Measurements from ENCODE around the gene STRA6.
"Not testable (repeated sequence)": the region's sequence is repeated elsewhere in the genome, so short reads cannot be mapped to it uniquely, and the experiment has no call there.

STRA6 gene

GRCh38 chr15:74174219-74174957, 28.2 kb downstream of the STRA6 start:
- Histone ChIP-seq H3K36me3 (ENCODE audit: control insufficient read depth, insufficient read depth, low read length) (no peaks in the 10 kb centered on the region), H3K27me3 (ENCODE audit: control insufficient read depth, insufficient read depth, low read length) (no peaks in the 10 kb centered on the region), H3K4me3 (ENCODE audit: low read depth, low read length) (no peak overlapping the region), H3K4me1 (ENCODE audit: control insufficient read depth, insufficient read depth, low read length) (peaks cover 6% of the 10 kb centered on the region), H3K9ac (ENCODE audit: low read depth, low read length) (no peak overlapping the region), H3K9me3 (ENCODE audit: control insufficient read depth, insufficient read depth, low read length) (no peaks in the 10 kb centered on the region)

GRCh38 chr15:74173380-74174218, 29.0 kb downstream of the STRA6 start, which contains the start of gene ISLR:
TSS of gene ISLR (plus strand) at chr15:74173710. CDS start at chr15:74174859, 1,149 bp downstream.
- no peaks in the 10 kb centered on the region for H3K36me3 ChIP-seq (ENCODE audit: control insufficient read depth, insufficient read depth, low read length)
- H3K27me3 ChIP-seq (ENCODE audit: control insufficient read depth, insufficient read depth, low read length), result no peaks in the 10 kb centered on the region
- H3K4me3 ChIP-seq (ENCODE audit: low read depth, low read length), result no peak within 1 kb of the TSS
- no peak within 1 kb of the TSS for H3K9ac ChIP-seq (ENCODE audit: low read depth, low read length)
- no peaks in the 10 kb centered on the region for H3K9me3 ChIP-seq (ENCODE audit: control insufficient read depth, insufficient read depth, low read length)
- H3K4me1 ChIP-seq (ENCODE audit: control insufficient read depth, insufficient read depth, low read length), result peaks cover 6% of the 10 kb centered on the region

- Histone ChIP-seq H3K9me3 (ENCODE audit: control insufficient read depth, insufficient read depth, low read length) (no peaks in the 10 kb centered on the region), H3K4me1 (ENCODE audit: control insufficient read depth, insufficient read depth, low read length) (peaks cover 6% of the 10 kb centered on the region), H3K27me3 (ENCODE audit: control insufficient read depth, insufficient read depth, low read length) (no peaks in the 10 kb centered on the region), H3K36me3 (ENCODE audit: control insufficient read depth, insufficient read depth, low read length) (no peaks in the 10 kb centered on the region), H3K4me3 (ENCODE audit: low read depth, low read length) (no peak overlapping the region), H3K9ac (ENCODE audit: low read depth, low read length) (no peak overlapping the region)
Observed at GRCh38 chr15:74172701-74173379, 29.7 kb downstream of the STRA6 start.

- Histone ChIP-seq H3K27me3 (ENCODE audit: control insufficient read depth, insufficient read depth, low read length) (no peaks in the 10 kb centered on the region), H3K36me3 (ENCODE audit: control insufficient read depth, insufficient read depth, low read length) (no peaks in the 10 kb centered on the region), H3K9ac (ENCODE audit: low read depth, low read length) (no peak overlapping the region), H3K9me3 (ENCODE audit: control insufficient read depth, insufficient read depth, low read length) (no peaks in the 10 kb centered on the region), H3K4me3 (ENCODE audit: low read depth, low read length) (no peak overlapping the region), H3K4me1 (ENCODE audit: control insufficient read depth, insufficient read depth, low read length) (peaks cover 6% of the 10 kb centered on the region)
Observed at GRCh38 chr15:74171965-74172541, 30.5 kb downstream of the STRA6 start.

GRCh38 chr15:74170875-74171578, 31.6 kb downstream of the STRA6 start:
- no peak overlapping the region for H3K4me3 ChIP-seq (ENCODE audit: low read depth, low read length)
- peaks cover 6% of the 10 kb centered on the region for H3K4me1 ChIP-seq (ENCODE audit: control insufficient read depth, insufficient read depth, low read length)
- no peaks in the 10 kb centered on the region for H3K27me3 ChIP-seq (ENCODE audit: control insufficient read depth, insufficient read depth, low read length)
- H3K9me3 ChIP-seq (ENCODE audit: control insufficient read depth, insufficient read depth, low read length), result no peaks in the 10 kb centered on the region
- H3K36me3 ChIP-seq (ENCODE audit: control insufficient read depth, insufficient read depth, low read length), result no peaks in the 10 kb centered on the region
- H3K9ac ChIP-seq (ENCODE audit: low read depth, low read length), result no peak overlapping the region

GRCh38 chr15:74170071-74170844, 32.3 kb downstream of the STRA6 start:
- Histone ChIP-seq H3K9ac (ENCODE audit: low read depth, low read length) (no peak overlapping the region), H3K27me3 (ENCODE audit: control insufficient read depth, insufficient read depth, low read length) (no peaks in the 10 kb centered on the region), H3K4me3 (ENCODE audit: low read depth, low read length) (no peak overlapping the region), H3K36me3 (ENCODE audit: control insufficient read depth, insufficient read depth, low read length) (no peaks in the 10 kb centered on the region), H3K9me3 (ENCODE audit: control insufficient read depth, insufficient read depth, low read length) (no peaks in the 10 kb centered on the region), H3K4me1 (ENCODE audit: control insufficient read depth, insufficient read depth, low read length) (peaks cover 6% of the 10 kb centered on the region)

GRCh38 chr15:74168711-74169126, 33.9 kb downstream of the STRA6 start:
- Histone ChIP-seq H3K27me3 (ENCODE audit: control insufficient read depth, insufficient read depth, low read length) (no peaks in the 10 kb centered on the region), H3K4me3 (ENCODE audit: low read depth, low read length) (no peak overlapping the region), H3K4me1 (ENCODE audit: control insufficient read depth, insufficient read depth, low read length) (peaks cover 6% of the 10 kb centered on the region)

GRCh38 chr15:74167891-74168331, 34.7 kb downstream of the STRA6 start:
- Histone ChIP-seq H3K9me3 (ENCODE audit: control insufficient read depth, insufficient read depth, low read length) (no peaks in the 10 kb centered on the region), H3K9ac (ENCODE audit: low read depth, low read length) (no peak overlapping the region), H3K36me3 (ENCODE audit: control insufficient read depth, insufficient read depth, low read length) (no peaks in the 10 kb centered on the region), H3K27me3 (ENCODE audit: control insufficient read depth, insufficient read depth, low read length) (no peaks in the 10 kb centered on the region), H3K4me1 (ENCODE audit: control insufficient read depth, insufficient read depth, low read length) (no peaks in the 10 kb centered on the region), H3K4me3 (ENCODE audit: low read depth, low read length) (no peak overlapping the region)

More at GRCh38 chr15:74168711-74169126, 33.9 kb downstream of the STRA6 start:
- no peaks in the 10 kb centered on the region for H3K9me3 ChIP-seq (ENCODE audit: control insufficient read depth, insufficient read depth, low read length)
- H3K9ac ChIP-seq (ENCODE audit: low read depth, low read length), result no peak overlapping the region
- H3K36me3 ChIP-seq (ENCODE audit: control insufficient read depth, insufficient read depth, low read length), result no peaks in the 10 kb centered on the region

GRCh38 chr15:74165461-74165860, 37.1 kb downstream of the STRA6 start:
- Histone ChIP-seq H3K4me3 (ENCODE audit: low read depth, low read length) (no peak overlapping the region), H3K9me3 (ENCODE audit: control insufficient read depth, insufficient read depth, low read length) (no peaks in the 10 kb centered on the region), H3K36me3 (ENCODE audit: control insufficient read depth, insufficient read depth, low read length) (no peaks in the 10 kb centered on the region), H3K27me3 (ENCODE audit: control insufficient read depth, insufficient read depth, low read length) (no peaks in the 10 kb centered on the region), H3K9ac (ENCODE audit: low read depth, low read length) (no peak overlapping the region), H3K4me1 (ENCODE audit: control insufficient read depth, insufficient read depth, low read length) (no peaks in the 10 kb centered on the region)

- H3K27me3 ChIP-seq (ENCODE audit: control insufficient read depth, insufficient read depth, low read length); H3K4me3 ChIP-seq (ENCODE audit: low read depth, low read length); H3K9ac ChIP-seq (ENCODE audit: low read depth, low read length); H3K9me3 ChIP-seq (ENCODE audit: control insufficient read depth, insufficient read depth, low read length); H3K36me3 ChIP-seq (ENCODE audit: control insufficient read depth, insufficient read depth, low read length); H3K4me1 ChIP-seq (ENCODE audit: control insufficient read depth, insufficient read depth, low read length): not testable (repeated sequence)
Observed at GRCh38 chr15:74162195-74162536, 40.4 kb downstream of the STRA6 start.

Measured in iPS-15b (cell line).